HepG2 (cell line): ENCODE data around the gene PRMT2. TPM values are rescaled to one million over a fixed set of nuclear protein-coding genes. Genes with fewer than 3 reads are reported as not detected.

Source experiments
- ATF1 ChIP-seq: IDR thresholded peaks from 2 replicates; pipeline ENCODE4 v1.6.1; 2016; ENCODE audit warnings: mild to moderate bottlenecking, control low read depth
- BORCS8-MEF2B ChIP-seq: sonication (generic); formaldehyde crosslinking; IDR thresholded peaks from 2 replicates; pipeline ENCODE4 v1.8.0; 2022; ENCODE audit warnings: mild to moderate bottlenecking, missing genetic modification reagents
- FOXK1 ChIP-seq: sonication (generic); formaldehyde crosslinking; IDR thresholded peaks from 2 replicates; pipeline ENCODE4 v1.4.0; 2020; ENCODE audit warnings: low read depth, missing genetic modification reagents, borderline replicate concordance
- HDAC2 ChIP-seq: sonication (generic); formaldehyde crosslinking; IDR thresholded peaks from 2 replicates; pipeline ENCODE4 v1.4.0; 2020; ENCODE audit warnings: missing genetic modification reagents
- HIC2 ChIP-seq: sonication (generic); formaldehyde crosslinking; IDR thresholded peaks from 2 replicates; pipeline ENCODE4 v1.9.0; 2022; ENCODE audit warnings: low read depth, missing genetic modification reagents
- HNF4A ChIP-seq: sonication (generic); formaldehyde crosslinking; IDR thresholded peaks from 2 replicates; pipeline ENCODE4 v1.4.0; 2020; ENCODE audit warnings: missing genetic modification reagents
- HOXD1 ChIP-seq: sonication (generic); formaldehyde crosslinking; IDR thresholded peaks from 2 replicates; pipeline ENCODE4 v1.5.0; 2020; ENCODE audit warnings: missing genetic modification reagents
- KLF6 ChIP-seq: IDR thresholded peaks from 2 replicates; pipeline ENCODE4 v1.8.0; 2016; ENCODE audit warnings: missing biosample characterization, missing genetic modification reagents
- MAFK ChIP-seq, 2 experiments: IDR thresholded peaks in 1 of 2; conservative IDR thresholded peaks in 1 of 2; 2 replicates each; pipeline ENCODE4 v1.6.1; 2011; ENCODE audit warnings: improper control_type of control experiment in 2 of 2, low read length in 2 of 2
- MXD4 ChIP-seq: IDR thresholded peaks from 2 replicates; pipeline ENCODE4 v1.6.1; 2016; ENCODE audit warnings: mild to moderate bottlenecking, missing biosample characterization, missing genetic modification reagents
- PREB ChIP-seq: sonication (generic); formaldehyde crosslinking; IDR thresholded peaks from 2 replicates; pipeline ENCODE4 v1.4.0; 2020; ENCODE audit warnings: missing genetic modification reagents
- RXRA ChIP-seq: sonication (generic); formaldehyde crosslinking; IDR thresholded peaks from 2 replicates; pipeline ENCODE4 v1.5.1; 2020; ENCODE audit warnings: missing genetic modification reagents
- RXRB ChIP-seq: IDR thresholded peaks from 2 replicates; pipeline ENCODE4 v1.6.1; 2016; ENCODE audit warnings: borderline replicate concordance, missing genetic modification reagents, missing compliant biosample characterization
- TAF15 ChIP-seq: fragments of 200-400 bp; formaldehyde crosslinking; IDR thresholded peaks from one replicate; pipeline ENCODE4 v1.6.1; 2018; ENCODE audit warnings: mild to moderate bottlenecking, low read depth, low read length; ENCODE audit not compliant: poor library complexity, severe bottlenecking
- TCF12 ChIP-seq, 2 experiments: fragments of 450-650 bp in 1 of 2; sonication (generic) in 1 of 2; formaldehyde crosslinking in 1 of 2; IDR thresholded peaks; 2 replicates each; pipeline versions ENCODE4 v1.6.1 to v1.8.0; 2017 to 2022; ENCODE audit warnings: antibody characterized with exemption in 1 of 2, mild to moderate bottlenecking in 1 of 2, missing genetic modification reagents in 1 of 2, moderate library complexity in 1 of 2
- TFDP1 ChIP-seq: IDR thresholded peaks from 2 replicates; pipeline ENCODE4 v1.6.1; 2016; ENCODE audit warnings: missing compliant biosample characterization, missing genetic modification reagents, borderline replicate concordance
- U2AF1 ChIP-seq: fragments of 200-400 bp; formaldehyde crosslinking; optimal IDR thresholded peaks from 2 replicates; pipeline ENCODE3; 2017; ENCODE audit warnings: mild to moderate bottlenecking, low read depth, low read length
- ZBTB2 ChIP-seq: sonication (generic); formaldehyde crosslinking; IDR thresholded peaks from 2 replicates; pipeline ENCODE4 v1.8.0; 2022; ENCODE audit warnings: low read depth, missing genetic modification reagents
- ZNF24 ChIP-seq: fragments of 450-650 bp; IDR thresholded peaks from 2 replicates; pipeline ENCODE4 v1.6.1; 2017; ENCODE audit warnings: antibody characterized with exemption, mild to moderate bottlenecking
- ZNF317 ChIP-seq: sonication (generic); formaldehyde crosslinking; IDR thresholded peaks from 2 replicates; pipeline ENCODE4 v1.5.0; 2020; ENCODE audit warnings: mild to moderate bottlenecking, missing genetic modification reagents
- ZNF556 ChIP-seq: sonication (generic); formaldehyde crosslinking; IDR thresholded peaks from 2 replicates; pipeline ENCODE4 v1.4.0; 2020; ENCODE audit warnings: mild to moderate bottlenecking, missing genetic modification reagents, borderline replicate concordance
- ZSCAN12 ChIP-seq: sonication (generic); formaldehyde crosslinking; IDR thresholded peaks from 2 replicates; pipeline ENCODE4 v1.9.0; 2021; ENCODE audit warnings: mild to moderate bottlenecking, missing genetic modification reagents
- polyA plus RNA-seq, 8 experiments: library from polyadenylated mRNA; depleted of rRNA in 3 of 8; stranded (reverse) in 7 of 8; unstranded in 1 of 8; fragments of >200 nt; fragmentation: Illumina TruSeq in 4 of 8; extraction: Trizol in 4 of 8; gene quantifications; 2 replicates each; pipeline versions ENCODE4 v1.2.1 to v1.2.3, GENCODE V29; 2011 to 2016; ENCODE audit warnings: low read depth in 4 of 8, missing spikeins in 1 of 8, mixed read lengths in 1 of 8; ENCODE audit not compliant: insufficient read depth in 1 of 8
- total RNA-seq, 5 experiments: library from RNA; depleted of rRNA; stranded (reverse); fragments of >200 nt; fragmentation: Illumina TruSeq; extraction: Trizol; gene quantifications; 2 replicates each; pipeline ENCODE4 v1.2.3, GENCODE V29; 2016; ENCODE audit warnings: low read depth in 1 of 5

The PRMT2 gene
- total and polyA plus RNA-seq, 2 of the 13 experiments (the other 11 are each of a cell fraction or from before 2014, with no cell fraction given): 54.4 to 78.8 TPM

GRCh38 chr21:46667741-46668380, 32.4 kb downstream of the PRMT2 start (continued):
- TF ChIP-seq MXD4 (peak; percentile 26; the same call in 1 of the 2 replicates), BORCS8-MEF2B (peak; percentile 55; the same call in 1 of the 2 replicates), RXRB (CRISPR knock-in tag) (no peak), ATF1 (CRISPR knock-in tag) (no peak), RXRA (peak; percentile 24; the same call in 1 of the 2 replicates), HDAC2 (CRISPR knock-in tag) (peak; percentile 38), ZNF24 (no peak), ZNF317 (no peak; the same call in none of the 2 replicates), MAFK (conservative IDR thresholded peaks at IDR 0.05 in 1 of 2, IDR thresholded peaks at IDR 0.05 in 1 of 2; ENCODE audit: low read length in 2 of 2) (no peak), U2AF1 (no peak), ZSCAN12 (CRISPR knock-in tag) (no peak), TCF12 (IDR thresholded peaks at IDR 0.05) (no peak), TCF12 (CRISPR knock-in tag; IDR thresholded peaks at IDR 0.05) (0 out of 2 replicates have a peak, but pooled peaks have one; percentile 57), TAF15 (no peak), FOXK1 (no peak), ZBTB2 (CRISPR knock-in tag) (no peak), ZNF556 (CRISPR knock-in tag) (no peak), KLF6 (CRISPR knock-in tag) (peak; percentile 46; the same call in 1 of the 2 replicates), HNF4A (CRISPR knock-in tag) (0 out of 2 replicates have a peak, but pooled peaks have one; percentile 15), PREB (CRISPR knock-in tag) (no peak), TFDP1 (CRISPR knock-in tag) (peak; percentile 62; the same call in 1 of the 2 replicates), HOXD1 (CRISPR knock-in tag) (no peak), HIC2 (CRISPR knock-in tag) (no peak)
